Measurements from ENCODE around the gene SP7.
"Not testable (repeated sequence)": the region's sequence is repeated elsewhere in the genome, so short reads cannot be mapped to it uniquely, and the experiment has no call there.

The SP7 gene

DNA sequence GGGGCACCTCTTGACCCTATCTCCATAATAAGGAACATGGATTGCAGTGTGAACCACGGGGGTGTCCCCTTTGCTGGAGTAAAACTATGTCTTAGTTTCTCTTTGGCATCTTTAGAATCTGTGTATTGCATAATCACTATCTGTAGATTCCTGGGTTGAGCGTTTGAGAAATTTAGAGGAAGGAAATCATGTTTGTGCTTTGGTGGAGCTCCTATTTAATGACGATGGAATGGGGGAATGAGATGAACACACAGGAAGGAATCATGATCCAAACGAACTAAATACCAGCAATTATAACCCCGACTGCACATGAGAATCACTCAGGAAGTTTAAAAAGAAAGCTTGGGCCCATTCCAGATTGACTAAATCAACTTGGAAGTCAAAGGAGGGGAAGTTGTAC, 38.0 kb downstream of the SP7 start:
- DNase-seq (ENCODE audit: low read depth) = no peak
- no peak overlapping the region for H3K4me3 ChIP-seq (ENCODE audit: low read depth, low read length)
- TF ChIP-seq, protein P1, sequence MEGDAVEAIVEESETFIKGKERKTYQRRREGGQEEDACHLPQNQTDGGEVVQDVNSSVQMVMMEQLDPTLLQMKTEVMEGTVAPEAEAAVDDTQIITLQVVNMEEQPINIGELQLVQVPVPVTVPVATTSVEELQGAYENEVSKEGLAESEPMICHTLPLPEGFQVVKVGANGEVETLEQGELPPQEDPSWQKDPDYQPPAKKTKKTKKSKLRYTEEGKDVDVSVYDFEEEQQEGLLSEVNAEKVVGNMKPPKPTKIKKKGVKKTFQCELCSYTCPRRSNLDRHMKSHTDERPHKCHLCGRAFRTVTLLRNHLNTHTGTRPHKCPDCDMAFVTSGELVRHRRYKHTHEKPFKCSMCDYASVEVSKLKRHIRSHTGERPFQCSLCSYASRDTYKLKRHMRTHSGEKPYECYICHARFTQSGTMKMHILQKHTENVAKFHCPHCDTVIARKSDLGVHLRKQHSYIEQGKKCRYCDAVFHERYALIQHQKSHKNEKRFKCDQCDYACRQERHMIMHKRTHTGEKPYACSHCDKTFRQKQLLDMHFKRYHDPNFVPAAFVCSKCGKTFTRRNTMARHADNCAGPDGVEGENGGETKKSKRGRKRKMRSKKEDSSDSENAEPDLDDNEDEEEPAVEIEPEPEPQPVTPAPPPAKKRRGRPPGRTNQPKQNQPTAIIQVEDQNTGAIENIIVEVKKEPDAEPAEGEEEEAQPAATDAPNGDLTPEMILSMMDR (IDR thresholded peaks at IDR 0.05; ENCODE audit: low read depth, low read length, missing control alignments) = no peak

DNA sequence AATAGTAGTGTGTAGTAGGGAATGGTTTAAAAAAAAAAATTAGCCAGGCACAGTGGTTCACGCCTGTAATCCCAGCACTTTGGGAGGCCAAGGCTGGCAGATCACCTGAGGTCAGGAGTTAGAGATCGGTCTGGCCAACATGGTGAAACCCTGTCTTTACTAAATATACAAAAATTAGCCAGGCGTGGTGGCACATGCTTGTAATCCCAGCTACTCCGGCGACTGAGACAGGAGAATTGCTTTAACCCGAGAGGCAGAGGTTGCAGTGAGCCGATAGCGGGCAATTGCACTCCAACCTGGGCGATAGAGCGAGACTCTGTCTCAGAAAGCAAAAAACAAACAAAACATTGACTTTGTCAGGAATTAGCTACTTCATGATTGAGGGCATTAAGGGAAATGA, 39.0 kb downstream of the SP7 start:
- not testable (repeated sequence) for H3K4me3 ChIP-seq (ENCODE audit: low read depth, low read length)

DNA sequence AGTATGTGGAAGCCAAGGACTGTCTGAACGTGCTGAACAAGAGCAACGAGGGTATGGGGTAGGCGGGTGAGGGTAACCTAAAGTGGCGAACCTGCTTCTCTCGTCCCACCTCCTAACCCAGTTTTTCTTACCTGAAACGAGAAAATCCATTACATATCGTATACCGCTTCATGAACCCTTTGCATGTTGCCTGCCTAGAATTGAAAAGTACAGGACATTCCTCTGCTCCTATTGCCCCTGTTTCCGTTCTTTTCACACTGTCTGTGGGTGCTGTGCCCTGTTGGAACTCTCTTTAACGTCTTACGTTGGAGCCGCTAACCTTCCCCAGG, 40.3 kb downstream of the SP7 start:
- no peak for DNase-seq (ENCODE audit: low read depth)
- TF ChIP-seq, protein P1 (IDR thresholded peaks at IDR 0.05; ENCODE audit: low read depth, low read length, missing control alignments) = no peak
- peak overlapping the region; percentile 74 for H3K4me3 ChIP-seq (ENCODE audit: low read depth, low read length)

More for the DNA sequence above, 39.0 kb downstream of the SP7 start:
- not testable (repeated sequence) for DNase-seq (ENCODE audit: low read depth)

DNA sequence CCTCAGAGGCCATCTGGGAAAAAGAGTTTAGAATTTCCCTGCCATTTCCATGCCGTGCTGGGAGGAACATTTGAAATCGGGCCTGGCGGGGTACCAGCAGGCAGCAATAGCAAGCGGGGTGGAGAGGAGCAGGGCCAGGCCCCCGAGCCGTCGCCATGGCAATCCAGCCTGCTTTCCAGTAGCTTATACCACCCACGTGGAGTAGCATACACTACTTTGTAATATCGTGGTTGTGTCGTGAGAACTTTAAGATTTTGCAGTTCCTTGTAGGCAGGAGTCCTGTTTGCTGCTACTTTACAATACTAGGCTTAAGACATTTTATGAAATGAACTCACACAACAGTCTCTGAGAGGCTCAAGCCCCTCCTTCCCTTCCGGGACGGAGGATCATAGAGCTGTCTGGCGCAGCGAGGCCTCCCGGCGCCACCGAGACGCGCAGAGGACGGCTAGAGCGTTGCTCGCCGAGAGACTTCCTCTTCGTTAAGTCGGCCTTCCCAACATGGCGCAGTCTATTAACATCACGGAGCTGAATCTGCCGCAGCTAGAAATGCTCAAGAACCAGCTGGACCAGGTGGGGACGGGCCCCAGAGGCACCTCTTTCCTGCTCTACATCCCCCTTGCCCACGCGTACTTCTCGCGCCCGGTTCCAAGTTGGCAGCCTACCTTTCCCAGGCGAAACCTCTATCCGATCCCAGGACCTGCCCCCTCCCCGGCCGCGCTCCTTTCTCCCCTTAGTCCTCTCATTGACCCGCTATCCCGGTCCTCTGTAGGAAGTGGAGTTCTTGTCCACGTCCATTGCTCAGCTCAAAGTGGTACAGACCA, 40.9 kb downstream of the SP7 start, which contains the start of gene PFDN5:
Gene PFDN5 (plus strand): TSS at position 473 of the 821 bp plus-strand sequence. CDS start 26 bp downstream, at position 499.
- TF ChIP-seq, protein P1 (IDR thresholded peaks at IDR 0.05; ENCODE audit: low read depth, low read length, missing control alignments) = no peak
- peak within 1 kb of the TSS; percentile 74 for H3K4me3 ChIP-seq (ENCODE audit: low read depth, low read length)
- peak; percentile 77 for DNase-seq (ENCODE audit: low read depth)

DNA sequence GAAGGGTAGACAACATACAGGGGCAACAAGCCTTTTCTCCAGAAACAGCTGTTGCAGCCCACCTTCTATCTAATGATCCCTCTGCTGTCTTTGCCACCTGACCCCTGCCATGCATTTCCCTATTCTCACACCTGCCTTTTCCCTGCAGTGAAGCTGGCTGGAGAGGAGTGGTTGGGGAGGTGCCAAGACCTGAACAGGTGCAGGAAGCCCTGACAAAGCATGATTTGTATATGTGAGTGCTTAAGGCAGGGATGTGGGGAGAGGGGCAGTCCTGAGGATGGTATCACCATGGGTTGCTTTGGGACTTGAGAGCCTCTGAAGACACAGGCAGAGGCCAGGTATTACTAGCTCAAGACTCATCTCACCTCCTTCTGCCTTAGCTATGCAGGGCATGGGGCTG, 43.7 kb downstream of the SP7 start:
- TF ChIP-seq, protein P1 (IDR thresholded peaks at IDR 0.05; ENCODE audit: low read depth, low read length, missing control alignments) = no peak
- DNase-seq (ENCODE audit: low read depth) = no peak
- no peak overlapping the region for H3K4me3 ChIP-seq (ENCODE audit: low read depth, low read length)

DNA sequence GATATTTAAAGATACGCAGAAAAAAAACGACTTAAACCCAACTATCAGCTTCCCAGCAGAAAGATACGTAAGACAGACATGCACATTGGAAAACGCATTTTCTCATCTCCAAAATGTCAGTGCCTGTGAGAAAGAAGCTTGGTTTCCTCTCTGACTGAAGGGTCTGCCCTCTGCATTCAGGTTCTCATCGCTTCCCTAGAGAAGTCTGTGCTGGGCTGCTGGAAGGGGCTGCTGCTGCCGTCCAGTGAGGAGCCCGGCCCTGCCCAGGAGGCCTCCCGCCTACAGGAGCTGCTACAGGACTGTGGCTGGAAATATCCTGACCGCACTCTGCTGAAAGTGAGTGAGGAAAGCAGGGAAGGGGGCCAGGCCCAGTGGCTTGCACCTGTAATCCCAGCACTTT, 45.5 kb downstream of the SP7 start:
- TF ChIP-seq, protein P1 (IDR thresholded peaks at IDR 0.05; ENCODE audit: low read depth, low read length, missing control alignments) = no peak
- no peak for DNase-seq (ENCODE audit: low read depth)
- H3K4me3 ChIP-seq (ENCODE audit: low read depth, low read length) = no peak overlapping the region

DNA sequence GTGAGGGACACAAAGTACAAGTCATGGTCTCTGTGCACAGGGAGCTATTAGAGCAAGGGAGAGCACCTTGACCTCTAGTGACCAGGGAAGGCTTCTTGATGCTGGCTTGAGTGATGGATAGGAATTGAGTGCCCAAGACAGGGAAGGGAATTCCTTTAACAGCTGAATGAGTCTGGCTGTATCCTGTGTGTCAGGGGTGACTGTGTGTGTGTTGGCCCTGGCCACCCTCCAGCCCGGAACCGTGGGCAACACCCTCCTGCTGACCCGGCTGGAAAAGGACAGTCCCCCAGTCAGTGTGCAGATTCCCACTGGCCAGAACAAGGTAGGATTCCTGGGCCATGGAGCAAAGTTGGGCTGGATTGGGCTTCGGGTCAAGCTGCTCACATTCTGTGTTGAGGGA, 46.3 kb downstream of the SP7 start:
- TF ChIP-seq, protein P1 (IDR thresholded peaks at IDR 0.05; ENCODE audit: low read depth, low read length, missing control alignments) = no peak
- H3K4me3 ChIP-seq (ENCODE audit: low read depth, low read length) = no peak overlapping the region
- DNase-seq (ENCODE audit: low read depth) = no peak
